22Rv1 (cell line): Measurements from ENCODE around the gene ABCF3.
"Not testable (repeated sequence)": the region's sequence is repeated elsewhere in the genome, so short reads cannot be mapped to it uniquely, and the experiment has no call there.

ENCODE experiments used
- H3K27ac ChIP-seq: fragments of 450-650 bp; 2 replicates; pipeline ENCODE4 v1.5.1; 2017
- ZFX ChIP-seq: fragments of 450-650 bp; IDR thresholded peaks from 2 replicates; pipeline ENCODE4 v1.6.1; 2017; ENCODE audit warnings: antibody characterized with exemption, borderline replicate concordance
- TF ChIP-seq, protein P1 (sequence below): fragments of 450-650 bp; IDR thresholded peaks from 2 replicates; pipeline ENCODE4 v1.5.1; 2017; ENCODE audit warnings: mild to moderate bottlenecking

The ABCF3 gene

GRCh38 chr3:184148076-184148475 is 37.9 kb upstream of the ABCF3 start:
- H3K27ac ChIP-seq, result no peak overlapping the region
- TF ChIP-seq ZFX, result no peak

DNA sequence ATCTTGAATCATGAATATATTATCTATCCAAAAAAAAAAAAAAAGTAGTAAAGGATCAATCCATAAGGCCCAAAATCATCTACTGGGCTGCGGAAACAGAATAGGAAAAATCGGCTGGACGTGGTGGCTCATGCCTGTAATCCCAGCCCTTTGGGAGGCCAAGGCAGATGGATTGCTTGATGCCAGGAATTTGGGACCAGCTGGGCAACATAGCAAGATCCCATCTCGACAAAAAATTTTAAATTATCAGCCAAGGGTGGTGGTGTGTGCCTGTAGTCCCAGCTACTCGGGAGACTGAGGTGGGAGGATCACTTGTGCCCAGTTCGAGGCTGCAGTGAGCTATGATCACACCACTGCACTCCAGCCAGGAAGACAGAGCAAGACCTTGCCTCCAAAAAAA is 36.9 kb upstream of the ABCF3 start:
- TF ChIP-seq ZFX, result no peak
- TF ChIP-seq, protein P1, sequence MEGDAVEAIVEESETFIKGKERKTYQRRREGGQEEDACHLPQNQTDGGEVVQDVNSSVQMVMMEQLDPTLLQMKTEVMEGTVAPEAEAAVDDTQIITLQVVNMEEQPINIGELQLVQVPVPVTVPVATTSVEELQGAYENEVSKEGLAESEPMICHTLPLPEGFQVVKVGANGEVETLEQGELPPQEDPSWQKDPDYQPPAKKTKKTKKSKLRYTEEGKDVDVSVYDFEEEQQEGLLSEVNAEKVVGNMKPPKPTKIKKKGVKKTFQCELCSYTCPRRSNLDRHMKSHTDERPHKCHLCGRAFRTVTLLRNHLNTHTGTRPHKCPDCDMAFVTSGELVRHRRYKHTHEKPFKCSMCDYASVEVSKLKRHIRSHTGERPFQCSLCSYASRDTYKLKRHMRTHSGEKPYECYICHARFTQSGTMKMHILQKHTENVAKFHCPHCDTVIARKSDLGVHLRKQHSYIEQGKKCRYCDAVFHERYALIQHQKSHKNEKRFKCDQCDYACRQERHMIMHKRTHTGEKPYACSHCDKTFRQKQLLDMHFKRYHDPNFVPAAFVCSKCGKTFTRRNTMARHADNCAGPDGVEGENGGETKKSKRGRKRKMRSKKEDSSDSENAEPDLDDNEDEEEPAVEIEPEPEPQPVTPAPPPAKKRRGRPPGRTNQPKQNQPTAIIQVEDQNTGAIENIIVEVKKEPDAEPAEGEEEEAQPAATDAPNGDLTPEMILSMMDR, result no peak
- no peak overlapping the region for H3K27ac ChIP-seq

GRCh38 chr3:184149770-184150169 is 36.2 kb upstream of the ABCF3 start:
- TF ChIP-seq, protein P1, result peak; percentile 36
- H3K27ac ChIP-seq, result not testable (repeated sequence)

- H3K27ac ChIP-seq, result peak within 1 kb of the TSS; percentile 86
- TF ChIP-seq, protein P1, result no peak
- TF ChIP-seq ZFX, result no peak
Observed at GRCh38 chr3:184154885-184155643, 30.9 kb upstream of the ABCF3 start, which contains the start of gene DVL3. DVL3 (plus strand) TSS chr3:184155377; CDS start chr3:184155636, 259 bp downstream.

GRCh38 chr3:184155644-184156521 is 30.1 kb upstream of the ABCF3 start:
- no peak for TF ChIP-seq ZFX
- TF ChIP-seq, protein P1, result no peak
- peak overlapping the region; percentile 86 for H3K27ac ChIP-seq

- peak overlapping the region; percentile 86 for H3K27ac ChIP-seq
- TF ChIP-seq, protein P1, result no peak
- TF ChIP-seq ZFX, result no peak
Observed at GRCh38 chr3:184156522-184156955, 29.5 kb upstream of the ABCF3 start.

DNA sequence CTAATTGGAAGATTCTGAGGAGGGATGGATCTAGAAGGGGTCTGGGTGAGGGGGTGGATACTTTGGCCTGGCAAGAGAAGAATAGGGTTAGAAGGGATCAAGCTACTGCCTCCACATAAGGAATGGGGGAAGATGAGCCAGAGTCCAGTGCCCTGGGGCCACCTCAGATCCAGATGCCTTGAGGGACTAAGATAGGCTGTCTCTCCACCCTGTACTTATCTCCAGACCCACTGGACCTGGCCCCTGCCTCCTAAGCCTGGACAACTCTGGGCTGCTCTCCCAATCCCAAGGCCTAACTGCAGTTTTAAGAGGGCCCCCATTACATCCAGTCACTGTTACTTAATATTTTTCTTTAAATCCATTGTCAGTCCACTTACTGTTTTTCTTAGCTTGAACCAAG is 28.8 kb upstream of the ABCF3 start:
- H3K27ac ChIP-seq, result peak overlapping the region; percentile 86; the same call in 1 of the 2 replicates
- no peak for TF ChIP-seq ZFX
- TF ChIP-seq, protein P1, result no peak
